SK-N-SH treated with all-trans-retinoic acid at 6 μM for 48 hours (cell line): ENCODE results near the gene MAPK4.

ENCODE experiments used
- ARNTL ChIP-seq: fragments of 450-650 bp; formaldehyde crosslinking; IDR thresholded peaks from 2 replicates; pipeline ENCODE4 v1.5.0; 2020; ENCODE audit warnings: low read depth, mild to moderate bottlenecking, moderate library complexity, borderline replicate concordance
- ESRRG ChIP-seq: fragments of 250-450 bp; sonication (Bioruptor Pico); IDR thresholded peaks from 2 replicates; pipeline ENCODE4 v1.6.1; 2021; ENCODE audit warnings: mild to moderate bottlenecking
- PPARA ChIP-seq: fragments of 250-450 bp; sonication (Bioruptor Pico); IDR thresholded peaks from 2 replicates; pipeline ENCODE4 v1.5.0; 2020; ENCODE audit warnings: mild to moderate bottlenecking, borderline replicate concordance
- RARB ChIP-seq: fragments of 250-450 bp; sonication (Bioruptor Pico); IDR thresholded peaks from 2 replicates; pipeline ENCODE4 v1.8.0; 2021; ENCODE audit warnings: mild to moderate bottlenecking, moderate library complexity
- ZFP30 ChIP-seq: fragments of 450-650 bp; formaldehyde crosslinking; IDR thresholded peaks from 2 replicates; pipeline ENCODE4 v1.5.0; 2022; ENCODE audit warnings: mild to moderate bottlenecking, moderate library complexity
- TF ChIP-seq, protein P1 (sequence below): fragments of 250-450 bp; sonication (Bioruptor Pico); IDR thresholded peaks from 2 replicates; pipeline ENCODE4 v1.8.0; 2020; ENCODE audit warnings: mild to moderate bottlenecking, moderate library complexity, borderline replicate concordance

DNA sequence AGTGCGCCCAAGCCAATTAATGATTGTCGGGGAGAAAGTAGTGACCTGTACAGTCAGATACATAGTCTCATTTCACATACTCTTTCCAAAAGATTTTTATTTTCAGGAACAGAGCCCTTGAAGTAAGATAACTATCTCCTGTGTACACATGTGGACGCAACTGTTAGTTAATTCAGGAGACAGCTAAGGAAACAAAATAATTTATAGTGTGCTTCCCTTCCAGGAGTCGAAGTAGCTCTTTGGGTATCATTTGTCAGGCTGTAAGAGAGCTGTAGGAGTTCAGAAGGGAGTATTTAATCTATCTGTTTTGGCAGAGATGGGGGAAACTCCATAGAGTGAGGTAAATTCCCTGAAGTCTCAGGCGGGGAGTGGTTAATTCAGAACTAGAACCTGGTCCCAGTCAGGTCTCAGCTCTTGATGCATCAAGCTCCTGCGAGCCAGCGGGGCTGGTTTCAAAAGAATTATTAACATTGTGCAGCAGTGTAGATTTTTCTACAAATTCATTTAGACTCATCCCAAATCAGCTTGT is 63.0 kb downstream of the MAPK4 start:
- no peak for TF ChIP-seq ARNTL (CRISPR knock-in tag)
- no peak for TF ChIP-seq RARB (CRISPR knock-in tag)
- TF ChIP-seq ZFP30 (CRISPR knock-in tag), result no peak
- TF ChIP-seq, protein P1, sequence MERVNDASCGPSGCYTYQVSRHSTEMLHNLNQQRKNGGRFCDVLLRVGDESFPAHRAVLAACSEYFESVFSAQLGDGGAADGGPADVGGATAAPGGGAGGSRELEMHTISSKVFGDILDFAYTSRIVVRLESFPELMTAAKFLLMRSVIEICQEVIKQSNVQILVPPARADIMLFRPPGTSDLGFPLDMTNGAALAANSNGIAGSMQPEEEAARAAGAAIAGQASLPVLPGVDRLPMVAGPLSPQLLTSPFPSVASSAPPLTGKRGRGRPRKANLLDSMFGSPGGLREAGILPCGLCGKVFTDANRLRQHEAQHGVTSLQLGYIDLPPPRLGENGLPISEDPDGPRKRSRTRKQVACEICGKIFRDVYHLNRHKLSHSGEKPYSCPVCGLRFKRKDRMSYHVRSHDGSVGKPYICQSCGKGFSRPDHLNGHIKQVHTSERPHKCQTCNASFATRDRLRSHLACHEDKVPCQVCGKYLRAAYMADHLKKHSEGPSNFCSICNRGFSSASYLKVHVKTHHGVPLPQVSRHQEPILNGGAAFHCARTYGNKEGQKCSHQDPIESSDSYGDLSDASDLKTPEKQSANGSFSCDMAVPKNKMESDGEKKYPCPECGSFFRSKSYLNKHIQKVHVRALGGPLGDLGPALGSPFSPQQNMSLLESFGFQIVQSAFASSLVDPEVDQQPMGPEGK, result no peak
- no peak for TF ChIP-seq PPARA (CRISPR knock-in tag)
- no peak for TF ChIP-seq ESRRG
